HCT116 (cell line): Measurements from ENCODE around the gene SMIM26. TPM values are rescaled to one million over a fixed set of nuclear protein-coding genes. Genes with fewer than 3 reads are reported as not detected.
"Not testable (repeated sequence)": the region's sequence is repeated elsewhere in the genome, so short reads cannot be mapped to it uniquely, and the experiment has no call there.

Source experiments
- ATAC-seq: fragments of 200-7000 bp; cut with Tn5 transposase; 2 replicates; pipeline ENCODE4 v1.9.1; 2020; ENCODE audit warnings: mild to moderate bottlenecking, moderate library complexity
- BruUV-seq: library from RNA; stranded (reverse); fragments of 400-500 nt; replicated peaks from 2 replicates; lab custom pipeline; 2021; lab: Mats Ljungman, UMichigan
- CTCF ChIA-PET: fragments of 300-600 bp; sonication (Branson Sonifier 250); formaldehyde crosslinking; loops from one replicate; lab custom pipeline; 2021; ENCODE audit warnings: antibody characterized with exemption; lab: Charles Lee
- POLR2A ChIA-PET: fragments of 300-600, 350-600 bp; sonication (Branson Sonifier 250); formaldehyde crosslinking; loops from one replicate; lab custom pipeline; 2021; ENCODE audit warnings: antibody characterized with exemption; lab: Charles Lee
- RAD21 ChIA-PET, 2 experiments: fragments of 300-600 bp; sonication (Branson Sonifier 250); formaldehyde crosslinking; loops; one replicate each; lab custom pipeline; 2023; ENCODE audit warnings: low total read pairs in 2 of 2; ENCODE audit not compliant: uncharacterized antibody in 2 of 2, unreplicated experiment in 2 of 2, low non-redundant PET in 1 of 2; lab: Charles Lee
- DNase-seq: peaks from one replicate; pipeline ENCODE4 v3.0.0-alpha.2; 2010; ENCODE audit warnings: low read depth, low spot score
- H2AFZ ChIP-seq: fragments of 200-600 bp; shearing (Covaris generic), sonication (generic); 2 replicates; pipeline ENCODE4 v1.6.1; 2017; ENCODE audit warnings: low read depth, mixed run types, mixed read lengths, antibody characterized with exemption, low read length; ENCODE audit not compliant: poor library complexity, severe bottlenecking
- H3K27ac ChIP-seq: 2 replicates; pipeline ENCODE4 v1.5.1; 2012; ENCODE audit warnings: low read depth, low read length
- H3K27me3 ChIP-seq: fragments of 200-600 bp; sonication (generic); 2 replicates; pipeline ENCODE4 v1.6.1; 2016; ENCODE audit warnings: mixed run types, low read length, mixed read lengths; ENCODE audit not compliant: insufficient read depth
- H3K36me3 ChIP-seq, 2 experiments: fragments of 200-500 bp in 1 of 2; fragments of 200-600 bp in 1 of 2; sonication (Bioruptor generic) in 1 of 2; sonication (generic) in 1 of 2; 2 replicates each; pipeline versions ENCODE4 v1.5.1 to v1.6.1; 2014 to 2016; ENCODE audit warnings: low read length in 2 of 2, inconsistent platforms in 1 of 2, mixed read lengths in 1 of 2, mixed run types in 1 of 2; ENCODE audit not compliant: insufficient read depth in 2 of 2, control insufficient read depth in 1 of 2
- H3K4me1 ChIP-seq, 2 experiments: fragments of 200-600 bp in 1 of 2; sonication (generic) in 1 of 2; 2 replicates each; pipeline versions ENCODE4 v1.5.1 to v1.6.1; 2012 to 2017; ENCODE audit warnings: low read length in 2 of 2, inconsistent platforms in 1 of 2, mild to moderate bottlenecking in 1 of 2, mixed read lengths in 1 of 2, mixed run types in 1 of 2, moderate library complexity in 1 of 2; ENCODE audit not compliant: insufficient read depth in 2 of 2, control insufficient read depth in 1 of 2
- H3K4me2 ChIP-seq: fragments of 200-600 bp; sonication (generic); 2 replicates; pipeline ENCODE4 v1.6.1; 2017; ENCODE audit warnings: mixed run types, low read length, mixed read lengths
- H3K4me3 ChIP-seq, 2 experiments: fragments of 200-600 bp in 1 of 2; sonication (generic) in 1 of 2; replicated peaks in 1 of 2; 2 replicates each; pipeline ENCODE4 v1.5.1; 2011 to 2016; ENCODE audit warnings: low read length in 2 of 2, control low read depth in 1 of 2, low read depth in 1 of 2, mild to moderate bottlenecking in 1 of 2, mixed read lengths in 1 of 2, mixed run types in 1 of 2
- H3K79me2 ChIP-seq: fragments of 200-600 bp; sonication (generic); 2 replicates; pipeline ENCODE4 v1.6.1; 2017; ENCODE audit warnings: mild to moderate bottlenecking, mixed run types, low read length, moderate library complexity, mixed read lengths; ENCODE audit not compliant: insufficient read depth
- H3K9ac ChIP-seq: fragments of 200-600 bp; sonication (generic); 2 replicates; pipeline ENCODE4 v1.6.1; 2016; ENCODE audit warnings: low read length, mixed read lengths
- H3K9me2 ChIP-seq: fragments of 200-600 bp; sonication (generic), shearing (Covaris generic); 2 replicates; pipeline ENCODE4 v1.6.1; 2017; ENCODE audit warnings: mixed run types, mild to moderate bottlenecking, moderate library complexity; ENCODE audit not compliant: insufficient read depth
- H3K9me3 ChIP-seq, 2 experiments: fragments of 200-500 bp in 1 of 2; fragments of 200-600 bp in 1 of 2; sonication (Bioruptor generic) in 1 of 2; sonication (generic) in 1 of 2; 2 replicates each; pipeline ENCODE4 v1.6.1; 2014 to 2017; ENCODE audit warnings: low read length in 2 of 2, mixed read lengths in 2 of 2, inconsistent platforms in 1 of 2, low read depth in 1 of 2, mild to moderate bottlenecking in 1 of 2, mixed run types in 1 of 2, moderate library complexity in 1 of 2; ENCODE audit not compliant: control insufficient read depth in 1 of 2, insufficient read depth in 1 of 2
- H4K20me1 ChIP-seq: fragments of 200-600 bp; sonication (generic), shearing (Covaris generic); 2 replicates; pipeline ENCODE4 v1.6.1; 2017; ENCODE audit warnings: mixed run types, mild to moderate bottlenecking, moderate library complexity; ENCODE audit not compliant: insufficient read depth
- EZH2 ChIP-seq: fragments of 200-600 bp; sonication (generic); IDR thresholded peaks from 2 replicates; pipeline ENCODE4 v1.6.1; 2017; ENCODE audit warnings: antibody characterized with exemption, mixed run types
- SP1 ChIP-seq: IDR thresholded peaks from 2 replicates; pipeline ENCODE4 v1.6.1; 2012; ENCODE audit warnings: low read depth
- ZFX ChIP-seq: fragments of 450-650 bp; IDR thresholded peaks from 2 replicates; pipeline ENCODE4 v1.6.1; 2017
- intact Hi-C: fragments of 100-400 bp; cut with micrococcal nuclease; formaldehyde crosslinking; loops from 2 replicates; pipeline ENCODE4 v1.10.0; 2022
- total RNA-seq: library from RNA; stranded (reverse); gene quantifications from one replicate; pipeline ENCODE4 v1.2.1, GENCODE V29; 2021; ENCODE audit not compliant: unreplicated experiment
- TF ChIP-seq, protein P1 (sequence below): IDR thresholded peaks from 2 replicates; pipeline ENCODE4 v1.6.1; 2011; ENCODE audit warnings: mild to moderate bottlenecking, low read length, moderate library complexity; ENCODE audit not compliant: insufficient replicate concordance; ENCODE audit errors: extremely low read depth

The SMIM26 gene
- total RNA-seq, 1 experiment from 2014 or later = 80.1 TPM

- TF ChIP-seq, protein P1, sequence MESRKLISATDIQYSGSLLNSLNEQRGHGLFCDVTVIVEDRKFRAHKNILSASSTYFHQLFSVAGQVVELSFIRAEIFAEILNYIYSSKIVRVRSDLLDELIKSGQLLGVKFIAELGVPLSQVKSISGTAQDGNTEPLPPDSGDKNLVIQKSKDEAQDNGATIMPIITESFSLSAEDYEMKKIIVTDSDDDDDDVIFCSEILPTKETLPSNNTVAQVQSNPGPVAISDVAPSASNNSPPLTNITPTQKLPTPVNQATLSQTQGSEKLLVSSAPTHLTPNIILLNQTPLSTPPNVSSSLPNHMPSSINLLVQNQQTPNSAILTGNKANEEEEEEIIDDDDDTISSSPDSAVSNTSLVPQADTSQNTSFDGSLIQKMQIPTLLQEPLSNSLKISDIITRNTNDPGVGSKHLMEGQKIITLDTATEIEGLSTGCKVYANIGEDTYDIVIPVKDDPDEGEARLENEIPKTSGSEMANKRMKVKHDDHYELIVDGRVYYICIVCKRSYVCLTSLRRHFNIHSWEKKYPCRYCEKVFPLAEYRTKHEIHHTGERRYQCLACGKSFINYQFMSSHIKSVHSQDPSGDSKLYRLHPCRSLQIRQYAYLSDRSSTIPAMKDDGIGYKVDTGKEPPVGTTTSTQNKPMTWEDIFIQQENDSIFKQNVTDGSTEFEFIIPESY = no peak
- TF ChIP-seq EZH2 = no peak
- peak; percentile 35; the same call in 1 of the 2 replicates for TF ChIP-seq SP1
- peak; percentile 93 for TF ChIP-seq ZFX
Measured at GRCh38 chr20:18566892-18567738, at the start of gene SMIM26 (continued).

- not testable (repeated sequence) for ATAC-seq, BruUV-seq, DNase-seq
Measured at GRCh38 chr20:18522066-18522465, 45.2 kb upstream of the SMIM26 start.

More at GRCh38 chr20:18522066-18522465, 45.2 kb upstream of the SMIM26 start:
- peaks cover 5 to 16% of the 10 kb centered on the region in 2 experiments; a peak in 3 of 4 replicates for H3K4me1 ChIP-seq
- H3K36me3 ChIP-seq = peaks cover 15 to 24% of the 10 kb centered on the region in 2 experiments
- H3K4me3 ChIP-seq, H3K27me3 ChIP-seq, H3K27ac ChIP-seq, H3K9ac ChIP-seq, CTCF ChIA-PET, H3K9me3 ChIP-seq, H3K4me2 ChIP-seq, H4K20me1 ChIP-seq, RAD21 ChIA-PET, H2AFZ ChIP-seq, H3K9me2 ChIP-seq, intact Hi-C loops, H3K79me2 ChIP-seq, POLR2A ChIA-PET: not testable (repeated sequence)
